HEK293 (cell line): ENCODE results near the gene TBP.
A peak's percentile ranks its signal among the peaks of the same experiment; 100 is the strongest.

Experiments
- CTCF ChIA-PET: fragments of 350-600 bp; formaldehyde crosslinking; extraction: SDS; loops from one replicate; lab custom pipeline; 2021; ENCODE audit warnings: antibody characterized with exemption; lab: Yijun Ruan, JAX
- POLR2A ChIA-PET: fragments of 300-600 bp; formaldehyde crosslinking; extraction: SDS; loops from one replicate; lab custom pipeline; 2020; ENCODE audit warnings: antibody characterized with exemption, inconsistent platforms; lab: Yijun Ruan, JAX
- H3K27ac ChIP-seq: fragments of 200-500 bp; sonication (Bioruptor generic); 2 replicates; pipeline ENCODE4 v1.5.1; 2014; ENCODE audit warnings: low read depth, low read length, control low read depth, inconsistent platforms; ENCODE audit errors: extremely low read depth
- H3K36me3 ChIP-seq, 2 experiments: fragments of 200-500 bp in 1 of 2; sonication (Bioruptor generic) in 1 of 2; 1 replicate in 1 of 2; 2 replicates in 1 of 2; pipeline ENCODE4 v1.5.1; 2014 to 2017; ENCODE audit warnings: inconsistent platforms in 2 of 2, low read length in 2 of 2; ENCODE audit not compliant: control insufficient read depth in 2 of 2, insufficient read depth in 1 of 2
- H3K4me1 ChIP-seq: fragments of 200-500 bp; sonication (Bioruptor generic); 2 replicates; pipeline ENCODE4 v1.5.1; 2014; ENCODE audit warnings: mild to moderate bottlenecking, low read length, inconsistent platforms; ENCODE audit not compliant: control insufficient read depth, insufficient read depth
- H3K4me3 ChIP-seq: 2 replicates; pipeline ENCODE4 v1.5.1; 2011; ENCODE audit warnings: low read depth, mild to moderate bottlenecking, control low read depth, low read length, moderate library complexity
- H3K9me3 ChIP-seq: fragments of 200-500 bp; sonication (Bioruptor generic); 2 replicates; pipeline ENCODE4 v1.5.1; 2014; ENCODE audit warnings: low read depth, low read length, inconsistent platforms; ENCODE audit not compliant: control insufficient read depth, insufficient read depth
- ATF2 ChIP-seq: fragments of 450-650 bp; formaldehyde crosslinking; IDR thresholded peaks from 2 replicates; pipeline ENCODE4 v1.5.1; 2016; ENCODE audit warnings: missing biosample characterization, missing genetic modification characterization, low read depth
- BCL6B ChIP-seq: fragments of 450-650 bp; formaldehyde crosslinking; IDR thresholded peaks from 2 replicates; pipeline ENCODE4 v1.5.1; 2017; ENCODE audit warnings: missing biosample characterization, missing genetic modification characterization
- GLIS1 ChIP-seq: fragments of 450-650 bp; formaldehyde crosslinking; IDR thresholded peaks from 2 replicates; pipeline ENCODE4 v1.5.1; 2016; ENCODE audit warnings: missing biosample characterization, missing genetic modification characterization
- HIC1 ChIP-seq: fragments of 450-650 bp; formaldehyde crosslinking; IDR thresholded peaks from 2 replicates; pipeline ENCODE4 v1.5.1; 2016; ENCODE audit warnings: missing biosample characterization, missing genetic modification characterization
- IKZF3 ChIP-seq: fragments of 450-650 bp; IDR thresholded peaks from 2 replicates; pipeline ENCODE4 v1.5.0; 2018; ENCODE audit warnings: missing biosample characterization, mild to moderate bottlenecking, missing genetic modification characterization, moderate library complexity
- PATZ1 ChIP-seq: fragments of 450-650 bp; formaldehyde crosslinking; IDR thresholded peaks from 2 replicates; pipeline ENCODE4 v1.5.1; 2016; ENCODE audit warnings: missing biosample characterization, missing genetic modification characterization
- RBAK ChIP-seq: fragments of 450-650 bp; formaldehyde crosslinking; IDR thresholded peaks from 2 replicates; pipeline ENCODE4 v1.5.1; 2016; ENCODE audit warnings: missing biosample characterization, missing genetic modification characterization
- SCRT2 ChIP-seq: fragments of 450-650 bp; formaldehyde crosslinking; IDR thresholded peaks from 2 replicates; pipeline ENCODE4 v1.5.1; 2016; ENCODE audit warnings: missing biosample characterization, missing genetic modification characterization
- ZBTB49 ChIP-seq: fragments of 450-650 bp; formaldehyde crosslinking; IDR thresholded peaks from 2 replicates; pipeline ENCODE4 v1.5.1; 2016; ENCODE audit warnings: missing biosample characterization, missing genetic modification characterization, low read depth
- ZFHX2 ChIP-seq: fragments of 450-650 bp; formaldehyde crosslinking; conservative IDR thresholded peaks from 2 replicates; pipeline ENCODE4 v1.5.1; 2016; ENCODE audit warnings: missing biosample characterization, missing genetic modification characterization
- ZNF121 ChIP-seq: fragments of 450-650 bp; formaldehyde crosslinking; IDR thresholded peaks from 2 replicates; pipeline ENCODE4 v1.5.1; 2016; ENCODE audit warnings: missing biosample characterization, missing genetic modification characterization
- ZNF140 ChIP-seq: fragments of 450-650 bp; formaldehyde crosslinking; IDR thresholded peaks from 2 replicates; pipeline ENCODE4 v1.5.1; 2016; ENCODE audit warnings: missing biosample characterization, missing genetic modification characterization
- ZNF239 ChIP-seq: fragments of 450-650 bp; formaldehyde crosslinking; IDR thresholded peaks from 2 replicates; pipeline ENCODE4 v1.5.1; 2016; ENCODE audit warnings: missing biosample characterization, missing genetic modification characterization
- ZNF24 ChIP-seq: fragments of 450-650 bp; formaldehyde crosslinking; IDR thresholded peaks from 2 replicates; pipeline ENCODE4 v1.5.1; 2016; ENCODE audit warnings: missing biosample characterization, missing genetic modification characterization
- ZNF280D ChIP-seq: fragments of 450-650 bp; formaldehyde crosslinking; IDR thresholded peaks from 2 replicates; pipeline ENCODE4 v1.5.1; 2016; ENCODE audit warnings: missing biosample characterization, missing genetic modification characterization
- ZNF302 ChIP-seq: fragments of 450-650 bp; formaldehyde crosslinking; IDR thresholded peaks from 2 replicates; pipeline ENCODE4 v1.5.1; 2016; ENCODE audit warnings: missing biosample characterization, missing genetic modification characterization, low read depth
- ZNF350 ChIP-seq: fragments of 450-650 bp; formaldehyde crosslinking; IDR thresholded peaks from 2 replicates; pipeline ENCODE4 v1.5.0; 2017; ENCODE audit warnings: missing biosample characterization, mild to moderate bottlenecking, missing genetic modification characterization
- ZNF514 ChIP-seq: fragments of 450-650 bp; formaldehyde crosslinking; IDR thresholded peaks from 2 replicates; pipeline ENCODE4 v1.5.1; 2016; ENCODE audit warnings: missing biosample characterization, missing genetic modification characterization
- ZNF639 ChIP-seq: fragments of 450-650 bp; formaldehyde crosslinking; IDR thresholded peaks from 2 replicates; pipeline ENCODE4 v1.5.1; 2016; ENCODE audit warnings: missing biosample characterization, missing genetic modification characterization
- ZNF776 ChIP-seq: fragments of 450-650 bp; formaldehyde crosslinking; IDR thresholded peaks from 2 replicates; pipeline ENCODE4 v1.5.0; 2017; ENCODE audit warnings: missing biosample characterization, missing genetic modification characterization, borderline replicate concordance
- ZNF791 ChIP-seq: fragments of 450-650 bp; formaldehyde crosslinking; IDR thresholded peaks from 2 replicates; pipeline ENCODE4 v1.5.1; 2016; ENCODE audit warnings: missing biosample characterization, missing genetic modification characterization
- TF ChIP-seq, protein P1 (sequence below): fragments of 450-650 bp; formaldehyde crosslinking; IDR thresholded peaks from 2 replicates; pipeline ENCODE4 v1.5.1; 2016; ENCODE audit warnings: missing biosample characterization, missing genetic modification characterization

TBP gene

GRCh38 chr6:170554013-170554795 is at the start of gene TBP:
Gene TBP, plus strand, starts transcription at chr6:170554369. Its CDS starts 2,661 bp downstream, at chr6:170557030.
- Histone ChIP-seq H3K36me3 (peaks cover 7 to 50% of the 10 kb centered on the region in 2 experiments), H3K27ac (peak within 1 kb of the TSS; percentile 66), H3K4me1 (peaks cover 9% of the 10 kb centered on the region), H3K4me3 (peak within 1 kb of the TSS; percentile 98), H3K9me3 (no peaks in the 10 kb centered on the region)
- ChIA-PET POLR2A (interaction anchor here (0.9 to 3.1 kb wide), 7 partner anchors 13 to 803 kb away, joined by 3 to 16 read pairs (median 3); partner anchors contain the start of genes DLL1, DYNLT2, ERMARD and PDCD2), CTCF (no interaction called here)
- no peak for TF ChIP-seq HIC1 (tag by site-specific recombination)
- peak; percentile 69; the same call in 1 of the 2 replicates for TF ChIP-seq ZNF639 (tag by site-specific recombination)
- no peak for TF ChIP-seq ZNF239 (tag by site-specific recombination)
- TF ChIP-seq ZNF280D (tag by site-specific recombination) = no peak
- TF ChIP-seq ZNF514 = no peak
- TF ChIP-seq ZNF776 = no peak
- no peak for TF ChIP-seq ZFHX2
- TF ChIP-seq RBAK = no peak
- TF ChIP-seq IKZF3 (tag by site-specific recombination) = no peak
- TF ChIP-seq ZNF24 (tag by site-specific recombination) = 0 out of 2 replicates have a peak, but pooled peaks have one; percentile 28
- no peak for TF ChIP-seq ZBTB49 (tag by site-specific recombination)
- TF ChIP-seq ZNF350 (tag by site-specific recombination) = no peak
- TF ChIP-seq ZNF140 (tag by site-specific recombination) = no peak
- TF ChIP-seq BCL6B (tag by site-specific recombination) = no peak
- no peak; the same call in 1 of the 2 replicates for TF ChIP-seq PATZ1 (tag by site-specific recombination)
- no peak for TF ChIP-seq ZNF791 (tag by site-specific recombination)
- TF ChIP-seq, protein P1, sequence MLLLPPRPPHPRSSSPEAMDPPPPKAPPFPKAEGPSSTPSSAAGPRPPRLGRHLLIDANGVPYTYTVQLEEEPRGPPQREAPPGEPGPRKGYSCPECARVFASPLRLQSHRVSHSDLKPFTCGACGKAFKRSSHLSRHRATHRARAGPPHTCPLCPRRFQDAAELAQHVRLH = peak; percentile 82
- TF ChIP-seq ZNF302 (tag by site-specific recombination) = no peak
- TF ChIP-seq GLIS1 = no peak
- no peak for TF ChIP-seq SCRT2 (tag by site-specific recombination)
- TF ChIP-seq ZNF121 (tag by site-specific recombination) = no peak
- TF ChIP-seq ATF2 = 0 out of 2 replicates have a peak, but pooled peaks have one; percentile 10
